Parathyroid adenoma (tissue), 2 donors: ENCODE measurements around the gene PTPRM.

ENCODE experiments used
- H2AFZ ChIP-seq: fragments of 300-600 bp; sonication (generic); one replicate; pipeline ENCODE4 v1.7.0; 2017; ENCODE audit warnings: antibody characterized with exemption, mild to moderate bottlenecking
- H3K27ac ChIP-seq: fragments of 300-600 bp; sonication (generic); one replicate; pipeline ENCODE4 v1.7.0; 2017
- H3K27me3 ChIP-seq: fragments of 300-600 bp; sonication (generic); one replicate; pipeline ENCODE4 v1.7.0; 2017; ENCODE audit warnings: low read length; ENCODE audit not compliant: control insufficient read depth, insufficient read depth
- H3K36me3 ChIP-seq: fragments of 300-600 bp; sonication (generic); one replicate; pipeline ENCODE4 v1.7.0; 2017; ENCODE audit warnings: low read length; ENCODE audit not compliant: control insufficient read depth, insufficient read depth
- H3K4me1 ChIP-seq: fragments of 300-600 bp; sonication (generic); one replicate; pipeline ENCODE4 v1.7.0; 2017; ENCODE audit warnings: control low read depth
- H3K4me2 ChIP-seq: fragments of 300-600 bp; sonication (generic); one replicate; pipeline ENCODE4 v1.7.0; 2017; ENCODE audit warnings: low read length
- H3K4me3 ChIP-seq: fragments of 300-600 bp; sonication (generic); one replicate; pipeline ENCODE4 v1.7.0; 2017; ENCODE audit warnings: low read depth, low read length
- H3K79me2 ChIP-seq: fragments of 300-600 bp; sonication (generic); one replicate; pipeline ENCODE4 v1.7.0; 2017; ENCODE audit warnings: control low read depth
- H3K9ac ChIP-seq: fragments of 300-600 bp; sonication (generic); one replicate; pipeline ENCODE4 v1.7.0; 2017; ENCODE audit warnings: mild to moderate bottlenecking
- H3K9me3 ChIP-seq: fragments of 300-600 bp; sonication (generic); one replicate; pipeline ENCODE4 v1.7.0; 2017; ENCODE audit warnings: low read length; ENCODE audit not compliant: control insufficient read depth
- TF ChIP-seq, protein P1 (sequence below): fragments of 300-600 bp; sonication (generic); IDR thresholded peaks from one replicate; pipeline ENCODE4 v1.7.0; 2017; ENCODE audit warnings: antibody characterized with exemption, mild to moderate bottlenecking
- donor health status: primary hyperparathyroidism.

Gene PTPRM

DNA sequence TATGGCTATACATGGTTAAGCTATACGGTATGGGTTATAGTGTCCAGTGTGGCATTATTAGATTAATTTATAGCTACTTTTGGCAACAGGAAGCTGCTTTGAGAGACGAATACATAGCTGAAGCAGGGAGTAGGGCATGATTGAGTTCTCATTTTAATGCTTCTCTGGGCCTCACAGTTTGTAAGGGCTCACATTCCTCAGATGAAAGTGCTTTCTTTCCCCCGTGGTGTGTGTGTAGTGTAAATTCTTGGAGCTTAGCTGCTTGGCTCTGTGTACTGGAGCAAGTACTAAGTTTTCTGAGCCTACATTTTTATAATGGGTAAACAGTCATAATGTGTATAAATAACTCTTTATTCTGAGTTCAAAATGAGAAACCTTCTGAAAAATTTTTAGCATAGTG is 173.7 kb downstream of the PTPRM start:
- Histone ChIP-seq H3K9ac (no peak overlapping the region), H3K27me3 (no peaks in the 10 kb centered on the region), H2AFZ (no peak overlapping the region), H3K4me2 (no peak overlapping the region), H3K79me2 (no peaks in the 10 kb centered on the region), H3K4me3 (no peak overlapping the region), H3K4me1 (peaks cover 2% of the 10 kb centered on the region), H3K9me3 (no peaks in the 10 kb centered on the region), H3K36me3 (no peaks in the 10 kb centered on the region), H3K27ac (no peak overlapping the region)
- TF ChIP-seq, protein P1, sequence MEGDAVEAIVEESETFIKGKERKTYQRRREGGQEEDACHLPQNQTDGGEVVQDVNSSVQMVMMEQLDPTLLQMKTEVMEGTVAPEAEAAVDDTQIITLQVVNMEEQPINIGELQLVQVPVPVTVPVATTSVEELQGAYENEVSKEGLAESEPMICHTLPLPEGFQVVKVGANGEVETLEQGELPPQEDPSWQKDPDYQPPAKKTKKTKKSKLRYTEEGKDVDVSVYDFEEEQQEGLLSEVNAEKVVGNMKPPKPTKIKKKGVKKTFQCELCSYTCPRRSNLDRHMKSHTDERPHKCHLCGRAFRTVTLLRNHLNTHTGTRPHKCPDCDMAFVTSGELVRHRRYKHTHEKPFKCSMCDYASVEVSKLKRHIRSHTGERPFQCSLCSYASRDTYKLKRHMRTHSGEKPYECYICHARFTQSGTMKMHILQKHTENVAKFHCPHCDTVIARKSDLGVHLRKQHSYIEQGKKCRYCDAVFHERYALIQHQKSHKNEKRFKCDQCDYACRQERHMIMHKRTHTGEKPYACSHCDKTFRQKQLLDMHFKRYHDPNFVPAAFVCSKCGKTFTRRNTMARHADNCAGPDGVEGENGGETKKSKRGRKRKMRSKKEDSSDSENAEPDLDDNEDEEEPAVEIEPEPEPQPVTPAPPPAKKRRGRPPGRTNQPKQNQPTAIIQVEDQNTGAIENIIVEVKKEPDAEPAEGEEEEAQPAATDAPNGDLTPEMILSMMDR = no peak

DNA sequence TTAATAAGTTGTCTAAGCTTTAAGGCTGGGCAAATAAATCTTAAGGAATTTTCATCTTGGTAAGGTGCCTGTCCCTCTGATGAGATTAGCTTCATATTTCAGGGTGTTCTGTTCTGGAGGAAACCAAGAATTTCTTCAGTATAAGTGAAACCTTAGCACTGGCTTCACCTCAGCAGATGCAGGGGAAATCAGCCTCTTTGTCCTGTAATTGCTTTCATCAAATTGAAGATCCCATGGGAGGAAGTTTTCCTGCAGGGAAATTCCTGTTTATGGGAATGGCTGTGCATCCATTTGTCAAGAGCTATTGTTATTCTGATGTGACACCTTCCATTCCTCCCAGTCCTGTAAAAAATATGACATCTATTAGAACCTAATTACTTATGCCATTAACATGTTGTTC is 174.5 kb downstream of the PTPRM start:
- Histone ChIP-seq H2AFZ (no peak overlapping the region), H3K27me3 (no peaks in the 10 kb centered on the region), H3K4me1 (peaks cover 2% of the 10 kb centered on the region), H3K79me2 (no peaks in the 10 kb centered on the region), H3K36me3 (no peaks in the 10 kb centered on the region), H3K9me3 (no peaks in the 10 kb centered on the region), H3K4me3 (no peak overlapping the region), H3K4me2 (no peak overlapping the region), H3K27ac (peak overlapping the region; percentile 2), H3K9ac (no peak overlapping the region)
- TF ChIP-seq, protein P1 = no peak

DNA sequence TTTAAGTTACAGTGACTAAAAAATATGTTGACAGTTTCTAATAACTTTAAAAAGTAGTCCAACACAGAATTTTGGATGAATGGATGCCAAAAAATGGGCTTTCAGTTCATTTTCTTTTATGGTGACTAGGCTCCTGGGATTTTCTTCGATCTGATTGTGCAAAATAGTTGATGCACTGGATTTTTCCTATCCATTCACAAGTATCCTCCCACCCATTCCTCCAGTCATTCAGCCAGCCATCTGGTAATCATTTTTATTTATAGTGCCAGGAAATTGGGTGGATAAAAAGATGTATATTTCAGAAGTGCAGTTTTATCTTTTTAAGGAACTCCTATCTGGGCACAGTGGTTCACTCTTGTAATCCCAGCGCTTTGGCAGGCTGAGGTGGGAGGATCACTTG is 175.1 kb downstream of the PTPRM start:
- no peaks in the 10 kb centered on the region for H3K27me3 ChIP-seq
- H3K4me1 ChIP-seq = peaks cover 2% of the 10 kb centered on the region
- no peak overlapping the region for H2AFZ ChIP-seq
- no peak overlapping the region for H3K4me2 ChIP-seq
- TF ChIP-seq, protein P1 = no peak
- no peaks in the 10 kb centered on the region for H3K36me3 ChIP-seq
- no peak overlapping the region for H3K4me3 ChIP-seq
- no peak overlapping the region for H3K9ac ChIP-seq
- no peak overlapping the region for H3K27ac ChIP-seq
- H3K79me2 ChIP-seq = no peaks in the 10 kb centered on the region
- H3K9me3 ChIP-seq = no peaks in the 10 kb centered on the region

DNA sequence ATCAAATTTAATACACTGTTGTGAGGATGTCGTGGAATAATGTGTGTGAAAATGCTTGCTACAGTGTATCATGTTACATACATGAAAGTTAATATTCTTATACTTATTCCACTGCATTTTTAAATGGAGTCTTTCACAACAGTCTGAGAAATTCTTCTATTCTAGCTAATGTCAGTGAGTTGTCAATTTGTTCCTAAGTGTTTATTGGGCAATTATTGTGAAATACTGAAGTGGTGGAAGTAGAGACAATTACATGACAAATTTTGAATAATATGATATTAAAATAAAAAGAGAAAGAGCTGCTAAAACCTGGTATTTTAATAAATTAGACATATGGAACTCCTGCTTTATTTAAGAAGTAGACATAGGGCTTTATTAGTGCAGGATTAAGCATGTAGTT is 176.1 kb downstream of the PTPRM start:
- Histone ChIP-seq H3K27ac (no peak overlapping the region), H3K9me3 (no peaks in the 10 kb centered on the region), H3K4me1 (peaks cover 6% of the 10 kb centered on the region), H3K4me3 (no peak overlapping the region), H2AFZ (no peak overlapping the region), H3K79me2 (no peaks in the 10 kb centered on the region), H3K4me2 (no peak overlapping the region), H3K27me3 (no peaks in the 10 kb centered on the region), H3K36me3 (no peaks in the 10 kb centered on the region), H3K9ac (no peak overlapping the region)
- TF ChIP-seq, protein P1 = no peak

DNA sequence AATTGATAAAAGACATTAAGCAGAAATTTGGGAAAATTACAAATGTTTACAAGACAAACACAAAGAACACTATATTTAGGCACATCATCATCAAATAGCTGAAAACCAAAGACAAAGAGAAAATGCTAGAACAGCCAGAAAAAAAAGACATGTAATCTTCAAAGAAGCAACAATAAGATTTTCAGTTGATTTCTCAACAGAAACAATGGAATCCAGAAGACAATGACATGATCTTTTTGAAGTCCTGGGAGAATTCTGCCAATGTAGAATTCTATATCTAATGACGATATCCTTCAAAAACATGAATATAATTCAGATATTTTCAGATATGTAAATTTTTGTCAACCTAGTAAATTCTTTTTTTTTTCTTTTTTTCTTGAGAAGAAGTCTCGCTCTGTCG is 179.0 kb downstream of the PTPRM start:
- TF ChIP-seq, protein P1 = no peak
- H2AFZ ChIP-seq = no peak overlapping the region
- no peak overlapping the region for H3K9ac ChIP-seq
- no peaks in the 10 kb centered on the region for H3K27me3 ChIP-seq
- peaks cover 8% of the 10 kb centered on the region for H3K4me1 ChIP-seq
- H3K9me3 ChIP-seq = no peaks in the 10 kb centered on the region
- no peaks in the 10 kb centered on the region for H3K79me2 ChIP-seq
- H3K27ac ChIP-seq = no peak overlapping the region
- no peaks in the 10 kb centered on the region for H3K36me3 ChIP-seq
- H3K4me3 ChIP-seq = no peak overlapping the region
- no peak overlapping the region for H3K4me2 ChIP-seq
